Iris pigment epithelial cell (primary cell): ENCODE measurements around the gene TTL.
"Not testable (repeated sequence)": the region's sequence is repeated elsewhere in the genome, so short reads cannot be mapped to it uniquely, and the experiment has no call there.

Experiments used
- DNase-seq: peaks from one replicate; pipeline ENCODE4 v3.0.0-alpha.2; 2011; ENCODE audit warnings: low read depth

TTL gene

DNA sequence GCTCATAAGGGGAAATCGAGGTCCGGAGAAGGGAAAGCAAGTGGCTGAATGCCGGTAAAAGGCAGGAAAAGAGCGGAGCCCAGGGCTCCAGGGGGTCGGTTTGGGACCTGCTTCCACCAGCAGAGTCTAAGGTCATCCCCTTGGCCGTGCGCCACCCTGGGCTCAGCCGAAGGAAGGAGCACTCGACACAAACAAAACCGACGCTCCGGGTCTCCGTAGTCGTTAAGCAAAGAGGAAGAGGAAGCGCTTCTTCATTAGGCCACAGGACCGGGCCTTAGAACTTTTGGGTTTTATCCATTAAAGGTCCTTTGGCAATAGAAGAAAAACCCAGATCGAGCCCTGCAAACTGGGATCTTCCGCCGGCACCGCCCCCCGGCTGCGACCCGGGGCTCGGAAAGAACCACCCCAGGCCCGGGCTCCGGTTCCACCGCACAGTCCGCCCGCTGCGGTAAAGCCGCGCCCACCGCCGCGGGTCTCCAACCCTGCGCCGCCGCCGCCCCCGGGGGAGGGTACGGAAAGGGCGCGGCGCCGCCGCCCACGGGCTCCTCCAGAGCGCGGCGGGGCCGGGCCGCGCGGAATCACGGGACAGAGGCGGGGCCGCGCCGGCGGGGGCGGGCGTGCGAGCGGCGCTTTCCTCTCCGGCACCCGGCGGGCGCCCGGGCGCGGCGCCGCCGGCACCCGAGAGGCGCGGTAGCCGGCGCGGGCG lies at the start of gene TTL:
Gene TTL, plus strand, starts transcription at position 629 of the 706 bp plus-strand sequence. CDS start 189 bp downstream, outside the sequence.
- peak; percentile 67 for DNase-seq

DNA sequence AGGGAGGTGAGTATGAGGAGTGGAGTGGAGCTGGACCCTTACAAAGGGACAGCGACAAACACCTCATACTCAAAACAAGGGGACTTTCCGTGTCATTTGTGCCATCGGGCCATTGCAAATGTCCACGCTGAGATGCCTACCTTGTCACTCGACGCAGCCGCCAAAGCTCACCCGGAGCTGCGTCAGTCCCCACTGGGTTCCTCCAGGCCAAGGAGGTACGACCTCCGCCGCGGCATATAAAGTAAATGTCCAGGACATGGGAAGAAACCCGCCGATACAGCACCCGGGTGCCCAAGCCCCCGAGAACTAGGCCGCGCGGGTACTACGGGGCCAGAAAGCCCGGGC lies 49.6 kb upstream of the TTL start:
- not testable (repeated sequence) for DNase-seq

DNA sequence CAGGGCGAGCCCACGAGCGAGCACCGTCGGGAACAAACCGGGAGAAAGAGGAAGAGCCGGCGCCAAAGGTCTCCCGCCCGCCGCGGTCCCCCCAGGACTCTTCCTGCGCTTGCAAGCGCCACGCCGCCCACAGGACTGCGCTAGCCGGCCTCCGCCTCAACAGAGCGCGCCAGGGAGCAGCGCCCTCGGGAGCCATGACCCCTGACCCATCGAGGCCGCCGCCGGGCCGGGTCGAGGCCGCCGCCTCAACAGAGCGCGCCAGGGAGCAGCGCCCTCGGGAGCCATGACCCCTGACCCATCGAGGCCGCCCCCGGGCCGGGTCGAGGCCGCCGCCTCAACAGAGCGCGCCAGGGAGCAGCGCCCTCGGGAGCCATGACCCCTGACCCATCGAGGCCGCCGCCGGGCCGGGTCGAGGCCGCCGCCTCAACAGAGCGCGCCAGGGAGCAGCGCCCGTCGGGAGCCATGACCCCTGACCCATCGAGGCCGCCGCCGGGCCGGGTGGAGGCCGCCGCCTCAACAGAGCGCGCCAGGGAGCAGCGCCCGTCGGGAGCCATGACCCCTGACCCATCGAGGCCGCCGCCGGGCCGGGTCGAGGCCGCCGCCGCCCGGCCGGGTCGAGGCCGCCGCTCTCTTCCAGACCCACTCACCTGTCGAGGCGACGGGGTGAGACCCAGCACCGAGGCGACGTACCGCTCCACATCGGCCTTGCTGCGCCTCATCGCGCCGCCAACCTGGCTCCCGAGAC lies 49.0 kb upstream of the TTL start:
- peak; percentile 7 for DNase-seq

DNA sequence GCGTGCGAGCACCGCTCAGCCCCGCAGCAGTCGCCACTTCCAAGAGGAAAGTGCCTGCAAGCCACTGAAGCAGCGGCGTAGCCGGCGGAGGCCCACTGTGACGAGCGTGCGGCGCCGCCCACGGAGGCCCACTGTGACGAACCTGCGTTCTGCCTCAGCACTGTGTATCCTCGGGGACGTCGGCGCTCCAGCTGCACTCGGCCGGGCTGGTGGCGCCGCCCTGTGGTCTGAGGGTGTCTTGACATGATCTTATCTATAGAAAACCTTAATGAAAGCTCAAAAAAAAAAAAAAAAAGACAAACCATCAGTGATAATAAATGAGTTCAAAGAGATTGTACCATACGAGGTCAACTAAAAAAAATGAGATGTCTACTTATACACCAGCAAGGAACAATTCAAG lies 48.5 kb upstream of the TTL start, which contains the start of gene RGPD8:
Gene RGPD8, minus strand, starts transcription at position 166 of the 400 bp plus-strand sequence. CDS start 192 bp downstream, outside the sequence.
- DNase-seq = peak; percentile 71

DNA sequence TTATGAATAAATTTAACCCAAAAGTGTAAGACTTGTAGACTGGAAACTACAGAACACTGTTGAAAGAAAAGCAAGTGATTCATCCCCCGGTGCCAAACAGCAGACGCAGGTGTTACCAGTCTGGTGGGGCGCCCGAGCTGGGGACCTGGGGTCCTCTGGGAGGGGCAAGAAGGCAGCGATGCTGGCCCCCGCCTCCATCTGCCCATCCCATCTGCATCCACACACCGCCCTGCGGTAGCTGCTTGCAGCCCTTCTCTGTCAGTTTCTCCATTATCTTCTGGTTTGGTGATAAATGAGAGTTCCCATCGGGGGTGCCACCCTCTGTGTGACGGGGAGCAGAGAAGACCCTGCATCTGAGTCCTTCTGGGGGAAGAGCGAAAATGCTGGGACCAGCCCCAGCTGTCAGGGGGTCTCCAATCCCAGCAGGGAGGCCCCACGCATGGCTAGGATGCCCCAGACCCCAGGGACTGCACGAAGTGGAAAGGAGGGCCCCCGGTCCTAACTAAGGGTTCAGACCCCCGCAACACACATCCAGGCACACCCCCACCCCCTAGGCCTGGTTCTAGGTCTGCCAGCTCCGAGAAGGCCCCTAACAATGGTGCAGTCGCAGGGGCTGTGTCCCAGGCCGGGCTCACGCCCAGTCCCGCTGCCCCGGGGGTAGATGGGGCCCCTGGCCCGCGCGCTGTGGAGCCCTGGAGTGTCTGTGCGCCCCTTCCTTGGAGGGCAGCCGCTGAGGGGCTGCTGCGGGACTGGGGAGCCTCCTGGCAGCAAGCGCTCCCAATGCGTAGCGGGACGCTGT lies 47.8 kb upstream of the TTL start:
- no peak for DNase-seq

DNA sequence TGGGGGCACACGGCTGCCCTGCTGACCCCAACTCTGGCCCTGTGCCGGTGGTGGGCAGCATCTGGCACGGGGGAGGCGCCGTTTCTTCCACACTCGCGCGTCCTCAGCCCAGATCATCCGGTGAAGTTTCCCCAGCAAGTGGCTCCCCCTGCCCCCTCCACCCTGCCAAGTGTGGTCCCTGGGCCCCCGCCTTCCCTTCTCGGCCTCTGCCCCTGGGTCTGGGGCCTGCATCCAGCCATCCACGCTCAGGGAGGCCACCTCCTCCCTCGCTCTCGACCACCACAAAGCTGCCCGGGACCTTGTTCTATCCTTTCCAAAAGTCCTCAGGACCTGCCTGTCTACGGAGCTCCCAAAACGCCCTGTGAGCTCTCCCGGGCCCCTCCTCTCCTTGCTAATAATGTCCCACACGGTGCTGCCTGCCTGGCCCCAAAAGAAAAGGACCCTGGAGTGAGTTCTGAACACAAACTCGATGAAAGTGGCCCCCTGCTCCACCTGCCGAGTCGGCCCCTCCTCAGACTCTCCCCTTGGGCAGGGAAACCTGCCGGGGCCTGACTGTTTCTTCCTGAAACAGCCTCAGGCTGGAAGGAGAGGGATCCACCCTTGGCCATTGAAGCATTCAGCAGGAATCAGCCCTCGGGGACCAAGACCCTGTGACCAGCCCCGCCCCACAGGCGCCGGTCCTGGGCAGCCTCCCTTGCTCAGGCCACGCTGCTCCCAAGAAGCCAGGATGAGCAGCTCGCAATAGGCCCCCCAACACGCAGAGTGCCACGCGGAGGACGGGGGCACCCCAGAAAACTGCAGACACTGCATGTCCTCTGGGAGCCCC lies 46.9 kb upstream of the TTL start:
- DNase-seq = not testable (repeated sequence)

DNA sequence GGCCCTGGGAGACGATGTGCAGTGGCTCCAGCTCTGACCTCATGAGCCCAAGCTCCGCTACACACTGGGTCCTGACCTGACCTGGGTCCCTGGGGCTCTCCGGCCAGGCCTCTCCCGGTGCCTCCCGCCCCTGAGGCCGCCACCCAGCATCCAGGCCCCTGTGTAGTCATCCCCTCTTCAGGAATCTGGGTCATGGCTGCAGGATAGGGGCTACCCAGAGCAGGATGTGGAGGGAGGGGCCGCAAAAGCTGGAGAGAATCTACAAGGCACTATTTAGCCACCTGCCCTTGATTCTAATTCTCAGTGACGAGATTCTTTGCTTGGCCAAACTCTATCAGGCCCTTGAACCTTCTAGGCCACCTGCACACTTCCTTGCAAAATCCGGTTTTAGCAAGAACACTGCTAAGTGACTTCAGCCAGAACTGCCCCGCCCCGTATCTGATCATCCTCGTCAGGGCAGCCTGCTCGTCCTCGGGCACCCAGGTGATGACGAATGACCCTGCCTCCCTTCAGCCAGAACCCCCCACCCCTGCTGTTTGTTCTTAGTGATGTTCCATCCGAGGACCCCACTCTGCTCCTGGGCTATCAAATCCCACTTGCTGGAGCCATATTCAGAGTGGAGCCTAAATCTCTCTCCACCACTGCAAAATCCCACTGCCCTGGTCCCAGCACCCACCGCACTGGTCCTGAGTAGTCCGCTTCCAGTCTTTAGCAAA lies 46.1 kb upstream of the TTL start:
- DNase-seq = not testable (repeated sequence)

DNA sequence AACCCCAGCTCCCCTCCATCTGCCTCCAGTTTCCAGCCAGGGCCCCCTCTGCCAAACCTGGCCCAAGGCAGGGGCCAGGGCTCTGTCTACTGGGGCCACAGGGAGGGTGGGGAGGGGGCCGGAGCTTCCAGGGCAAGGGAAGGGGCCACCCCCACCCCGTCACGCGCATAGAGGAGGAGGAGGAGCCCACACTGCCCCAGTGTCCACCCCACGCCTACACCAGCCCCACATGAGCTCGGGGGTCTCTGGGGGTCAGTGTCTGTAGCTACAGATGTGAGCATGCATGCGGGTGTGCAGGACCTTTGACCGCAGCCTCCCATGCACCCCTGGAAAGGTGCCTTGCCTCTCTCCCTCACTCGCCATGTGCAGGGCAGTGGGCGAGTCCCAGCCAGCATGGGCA lies 45.0 kb upstream of the TTL start:
- DNase-seq = not testable (repeated sequence)

DNA sequence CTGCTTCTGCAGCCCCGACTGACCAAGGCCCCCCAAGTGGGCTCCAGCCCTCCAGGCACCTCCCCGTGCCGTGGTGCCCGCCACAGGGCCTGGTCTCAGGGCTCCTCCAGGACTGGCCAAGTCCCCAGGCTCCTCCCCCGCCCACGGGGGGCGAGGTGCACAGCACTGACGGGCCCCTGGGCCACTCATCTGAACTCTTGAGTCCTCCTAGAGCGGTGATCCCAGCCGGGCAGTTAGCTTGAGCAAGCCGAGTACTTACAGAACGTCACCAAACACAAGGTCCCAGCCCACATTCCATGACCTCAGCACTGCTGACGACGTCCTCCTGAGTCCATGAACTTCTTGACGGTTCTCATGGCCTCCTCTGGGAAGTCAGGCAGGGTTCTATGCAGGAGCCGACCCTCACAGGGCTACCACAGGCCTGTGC lies 44.5 kb upstream of the TTL start:
- DNase-seq = not testable (repeated sequence)

DNA sequence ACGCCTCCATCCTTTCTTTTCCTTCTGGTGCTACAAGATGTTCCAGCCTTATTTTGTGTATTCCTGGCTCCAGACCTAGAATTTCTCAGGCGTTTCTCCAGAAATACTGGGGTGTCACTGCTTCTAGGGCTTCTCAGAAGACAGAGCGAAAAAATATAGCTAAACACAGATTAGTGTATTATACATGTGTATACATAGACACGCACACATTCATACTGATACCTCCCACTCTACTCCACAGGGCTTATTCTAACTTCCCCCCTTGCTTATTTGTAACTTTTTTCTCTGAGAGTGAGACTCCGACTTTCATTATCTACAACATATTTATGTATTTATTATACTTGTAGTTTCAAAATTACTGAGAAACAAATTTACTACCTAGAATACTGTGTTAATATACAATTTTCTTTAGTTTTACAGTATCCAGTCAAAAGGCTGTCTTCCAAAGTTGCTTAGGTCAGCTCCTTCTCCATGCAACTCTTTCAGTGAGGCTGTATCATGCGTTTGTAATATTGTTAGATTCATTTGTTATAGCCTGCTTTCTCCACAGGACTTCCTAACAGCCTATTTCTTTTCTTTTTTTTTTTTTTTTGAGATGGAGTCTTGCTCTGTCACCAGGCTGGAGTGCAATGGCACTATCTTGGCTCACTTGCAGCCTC lies 43.2 kb upstream of the TTL start:
- DNase-seq = not testable (repeated sequence)

DNA sequence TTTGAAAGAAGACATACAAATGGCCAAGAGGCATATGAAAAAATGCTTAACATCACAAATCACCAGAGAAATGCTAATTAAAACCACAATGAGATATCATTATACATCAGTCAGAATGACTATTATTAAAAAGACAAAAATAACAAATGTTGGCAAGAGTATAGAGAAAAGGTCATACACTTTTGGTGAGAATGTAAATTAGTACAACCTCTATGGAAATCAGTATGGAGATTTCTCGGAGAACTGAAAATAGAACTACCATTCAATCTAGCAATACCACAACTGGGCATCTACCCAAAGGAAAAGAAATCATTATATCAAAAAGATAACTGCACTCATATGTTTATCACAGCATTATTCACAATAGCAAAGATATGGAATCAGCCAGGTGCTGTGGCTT lies 37.7 kb upstream of the TTL start:
- not testable (repeated sequence) for DNase-seq

DNA sequence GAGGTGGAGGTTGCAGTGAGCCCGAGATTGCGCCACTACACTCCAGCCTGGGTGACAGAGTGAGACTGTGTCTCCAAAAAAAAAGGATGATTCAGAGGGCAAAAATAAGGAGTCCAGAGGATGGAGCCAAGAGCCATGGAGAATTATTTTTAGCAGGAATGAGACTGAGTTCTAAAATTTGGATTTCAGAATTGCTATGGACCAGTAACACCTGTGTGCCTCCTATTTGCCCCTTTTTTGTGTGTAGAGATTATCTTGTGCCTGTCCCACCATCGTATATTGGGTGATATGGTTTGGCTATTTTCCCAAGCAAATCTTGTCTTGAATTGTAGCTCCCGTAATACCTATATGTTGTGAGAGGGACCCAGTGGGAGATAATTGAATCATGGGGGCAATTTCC lies 32.1 kb upstream of the TTL start:
- no peak for DNase-seq

DNA sequence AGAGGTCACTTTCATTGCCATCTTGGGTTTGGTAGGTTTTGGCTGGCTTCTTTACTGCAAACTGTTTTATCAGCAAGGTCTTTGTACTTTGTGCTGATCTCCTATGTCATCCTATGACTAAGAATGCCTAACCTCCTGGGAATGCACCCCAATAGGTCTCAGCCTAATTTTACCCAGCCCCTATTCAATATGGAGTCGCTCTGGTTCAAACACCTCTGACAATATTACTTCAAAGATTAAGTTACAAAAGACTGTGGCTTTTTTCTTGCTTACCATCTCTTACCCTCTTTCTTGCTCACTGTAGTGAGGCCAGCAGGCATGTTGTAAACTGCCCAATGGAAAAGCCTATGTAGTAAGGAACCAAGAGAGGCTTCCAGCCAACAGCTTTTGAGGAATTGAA lies 30.6 kb upstream of the TTL start:
- DNase-seq = no peak

DNA sequence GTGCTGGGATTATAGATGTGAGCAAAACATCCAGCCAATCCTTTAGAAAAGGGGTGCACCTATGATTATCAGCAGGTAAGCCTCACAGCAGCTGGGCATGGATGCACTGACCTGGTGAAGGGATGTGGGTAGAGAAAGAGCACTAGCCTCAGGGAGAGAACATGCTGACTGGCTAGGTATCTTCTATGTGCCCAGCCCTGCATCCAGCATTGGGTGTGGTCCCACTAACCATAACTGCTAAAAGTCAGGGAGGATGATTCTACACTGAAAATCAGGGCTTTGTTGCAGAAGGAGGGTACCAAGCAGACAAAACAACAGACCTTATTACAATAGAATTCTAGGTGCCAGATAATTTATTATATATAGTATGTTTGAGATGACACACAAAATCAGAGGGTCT lies 27.4 kb upstream of the TTL start:
- DNase-seq = no peak

DNA sequence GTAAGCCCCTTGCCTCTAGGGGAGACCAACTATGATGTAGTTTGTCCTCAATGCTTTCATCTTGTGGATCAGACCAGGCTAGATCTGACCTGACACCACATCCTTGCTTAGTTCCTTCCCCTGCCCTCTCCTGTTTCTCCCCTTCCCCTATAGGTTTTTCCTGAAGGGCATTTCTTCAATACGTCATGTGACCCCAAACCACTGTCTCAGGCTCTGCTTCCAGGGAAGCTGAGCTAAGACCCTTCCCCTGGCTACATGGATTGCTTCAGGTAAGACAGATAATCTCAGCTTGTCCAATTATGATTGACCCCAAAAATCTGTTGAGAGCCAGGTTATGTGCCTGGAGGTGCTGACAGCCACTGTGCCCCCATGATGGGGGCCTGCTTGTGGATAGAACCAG lies 22.6 kb upstream of the TTL start:
- no peak for DNase-seq

DNA sequence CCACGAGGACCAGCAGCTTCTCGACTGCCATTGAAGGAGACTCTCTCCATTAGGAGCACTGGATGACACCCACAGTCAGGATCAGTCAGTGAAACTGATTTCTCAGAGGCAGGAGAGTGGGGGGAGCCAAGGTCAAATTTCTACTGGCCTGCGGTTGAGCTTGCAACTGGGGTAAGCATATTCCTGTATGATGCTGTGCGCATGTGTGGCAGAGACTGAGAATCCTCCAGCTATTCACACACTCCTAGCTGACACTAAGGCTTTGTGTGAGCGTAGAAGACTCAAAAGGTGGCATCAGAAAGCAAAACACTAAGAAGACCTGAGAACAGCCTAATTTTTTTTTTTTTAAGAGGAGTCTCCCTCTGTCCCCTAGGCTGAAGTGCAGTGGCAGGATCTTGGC lies 19.8 kb upstream of the TTL start:
- DNase-seq = no peak

DNA sequence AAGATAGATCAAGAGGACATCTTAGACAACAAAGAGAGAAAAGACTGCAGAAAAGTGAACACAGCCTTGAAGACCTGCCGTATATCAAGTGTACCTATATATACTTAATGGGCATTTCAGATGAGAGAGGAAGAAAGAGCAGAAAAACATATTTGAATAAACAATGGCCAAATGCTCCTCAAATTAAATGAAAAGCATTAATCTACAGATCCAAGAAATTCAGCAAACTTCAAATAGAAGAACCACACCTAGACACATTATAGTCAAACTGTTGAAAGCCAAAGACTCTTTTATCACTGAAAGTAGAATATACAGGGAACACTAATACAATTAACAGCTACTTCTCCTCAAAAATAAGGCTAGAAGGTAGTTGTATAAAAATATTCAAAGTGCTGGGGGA lies 18.7 kb upstream of the TTL start:
- no peak for DNase-seq

DNA sequence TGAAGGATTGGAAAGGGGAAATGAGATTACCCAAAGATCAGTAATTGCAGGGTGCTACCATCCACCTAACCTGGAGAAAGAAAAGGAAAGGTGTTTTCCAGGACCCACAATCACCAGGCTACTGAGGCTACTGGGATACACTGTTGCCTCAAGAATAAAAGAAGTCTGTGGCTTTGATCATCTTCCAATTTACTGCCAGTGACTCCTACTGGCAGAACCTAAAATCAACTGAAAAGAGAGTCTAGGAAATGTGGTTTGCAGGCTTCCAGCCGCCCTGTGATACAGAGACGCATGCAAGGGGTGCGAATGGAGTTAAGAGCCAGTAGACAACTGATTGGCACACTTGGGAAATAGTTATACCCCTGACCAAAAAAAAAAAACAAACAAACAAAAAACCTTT lies 16.6 kb upstream of the TTL start:
- peak; percentile 38 for DNase-seq

DNA sequence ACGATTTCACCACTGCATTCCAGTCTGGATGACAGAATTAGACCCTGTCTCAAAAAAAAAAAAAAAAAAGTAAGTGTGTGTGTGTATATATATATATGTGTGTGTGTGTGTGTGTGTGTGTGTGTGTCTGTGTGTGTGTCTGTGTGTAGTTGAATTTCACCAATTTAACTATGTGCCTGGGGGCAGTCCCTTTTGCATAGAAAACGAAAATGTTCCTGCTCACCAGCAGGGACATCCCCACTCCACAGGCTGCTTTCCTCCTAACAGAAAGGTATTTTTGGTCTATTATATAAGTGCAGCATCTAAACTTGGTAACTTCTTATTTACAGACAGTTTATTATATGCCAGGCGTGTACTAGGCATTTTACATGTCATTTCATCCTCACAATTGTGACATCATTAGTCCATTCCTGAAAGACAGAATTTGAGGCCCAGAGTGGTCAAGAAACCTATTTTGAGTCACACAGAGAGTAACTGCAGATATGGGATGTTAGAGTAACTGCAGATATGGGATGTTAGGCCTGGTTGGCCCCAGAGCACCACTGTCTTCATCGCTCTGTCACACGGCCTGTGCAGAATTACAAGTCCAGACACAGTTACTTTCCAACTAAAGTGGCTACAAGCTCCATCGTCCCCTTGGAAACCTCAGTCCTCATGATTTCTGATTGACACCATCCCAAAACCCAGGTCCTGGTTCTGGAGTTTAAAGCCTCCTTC lies 9.3 kb upstream of the TTL start:
- DNase-seq = no peak
